Measurements from ENCODE around the gene COA5. TPM values are rescaled to one million over a fixed set of nuclear protein-coding genes. Genes with fewer than 3 reads are reported as not detected.

COA5 gene
- total RNA-seq, 3 donors from 2014 or later = 35.4 to 50.8 (median 45.6) TPM

- DNase-seq (ENCODE audit: low spot score in 2 of 2) = no peak
- Histone ChIP-seq H3K4me1 (no peaks in the 10 kb centered on the region), H3K4me3 (no peak overlapping the region), H3K27me3 (no peaks in the 10 kb centered on the region), H3K9me3 (no peaks in the 10 kb centered on the region), H3K36me3 (no peaks in the 10 kb centered on the region), H3K27ac (no peak overlapping the region)
- TF ChIP-seq CTCF (IDR thresholded peaks at IDR 0.05) (no peak), POLR2AphosphoS5 (IDR thresholded peaks at IDR 0.05) (no peak), POLR2A (IDR thresholded peaks at IDR 0.05) (no peak)
- intact Hi-C loops (cut with DNase I; ENCODE audit: low total_unique reads) = no loop called here
Measured at GRCh38 chr2:98592565-98592964, 15.7 kb downstream of the COA5 start.

GRCh38 chr2:98589489-98589888 lies 18.8 kb downstream of the COA5 start:
- H3K4me3 ChIP-seq = no peak overlapping the region
- DNase-seq (ENCODE audit: low spot score in 2 of 2) = no peak
- no peak overlapping the region for H3K27ac ChIP-seq
- intact Hi-C loops (cut with DNase I; ENCODE audit: low total_unique reads) = no loop called here
- no peaks in the 10 kb centered on the region for H3K4me1 ChIP-seq
- H3K36me3 ChIP-seq = peaks cover under 1% of the 10 kb centered on the region
- no peaks in the 10 kb centered on the region for H3K27me3 ChIP-seq
- H3K9me3 ChIP-seq = no peaks in the 10 kb centered on the region
- TF ChIP-seq POLR2AphosphoS5 (IDR thresholded peaks at IDR 0.05) = no peak
- TF ChIP-seq CTCF (IDR thresholded peaks at IDR 0.05) = no peak

- Histone ChIP-seq H3K4me3 (no peak overlapping the region), H3K27ac (no peak overlapping the region), H3K27me3 (no peaks in the 10 kb centered on the region), H3K4me1 (no peaks in the 10 kb centered on the region), H3K9me3 (no peaks in the 10 kb centered on the region), H3K36me3 (peaks cover 3% of the 10 kb centered on the region)
- DNase-seq (ENCODE audit: low spot score in 2 of 2) = no peak
- TF ChIP-seq CTCF (IDR thresholded peaks at IDR 0.05) (no peak), POLR2A (IDR thresholded peaks at IDR 0.05) (no peak), POLR2AphosphoS5 (IDR thresholded peaks at IDR 0.05) (no peak)
- intact Hi-C loops (cut with DNase I; ENCODE audit: low total_unique reads) = no loop called here
Measured at GRCh38 chr2:98588880-98589431, 19.4 kb downstream of the COA5 start.

GRCh38 chr2:98586551-98587140 lies 21.7 kb downstream of the COA5 start:
- Histone ChIP-seq H3K4me1 (no peaks in the 10 kb centered on the region), H3K4me3 (no peak overlapping the region), H3K36me3 (peaks cover 3% of the 10 kb centered on the region), H3K27ac (no peak overlapping the region), H3K9me3 (no peaks in the 10 kb centered on the region), H3K27me3 (no peaks in the 10 kb centered on the region)
- intact Hi-C loops (cut with DNase I; ENCODE audit: low total_unique reads) = no loop called here
- no peak for DNase-seq (ENCODE audit: low spot score in 2 of 2)
- TF ChIP-seq POLR2A (IDR thresholded peaks at IDR 0.05) (no peak), CTCF (IDR thresholded peaks at IDR 0.05) (no peak), POLR2AphosphoS5 (IDR thresholded peaks at IDR 0.05) (no peak)

GRCh38 chr2:98585386-98585785 lies 22.9 kb downstream of the COA5 start:
- intact Hi-C loops (cut with DNase I; ENCODE audit: low total_unique reads) = no loop called here
- H3K4me3 ChIP-seq = no peak overlapping the region
- no peak for DNase-seq (ENCODE audit: low spot score in 2 of 2)
- H3K36me3 ChIP-seq = peaks cover 3% of the 10 kb centered on the region
- H3K27me3 ChIP-seq = no peaks in the 10 kb centered on the region
- no peaks in the 10 kb centered on the region for H3K4me1 ChIP-seq
- no peak overlapping the region for H3K27ac ChIP-seq
- TF ChIP-seq POLR2A (IDR thresholded peaks at IDR 0.05) (no peak), CTCF (IDR thresholded peaks at IDR 0.05) (no peak), POLR2AphosphoS5 (IDR thresholded peaks at IDR 0.05) (no peak)
- H3K9me3 ChIP-seq = no peaks in the 10 kb centered on the region
